ENCODE data around the gene GREM1. TPM values are rescaled to one million over a fixed set of nuclear protein-coding genes. Genes with fewer than 3 reads are reported as not detected.

The GREM1 gene
- total RNA-seq, 1 experiment from 2014 or later, result 0.66 TPM

DNA sequence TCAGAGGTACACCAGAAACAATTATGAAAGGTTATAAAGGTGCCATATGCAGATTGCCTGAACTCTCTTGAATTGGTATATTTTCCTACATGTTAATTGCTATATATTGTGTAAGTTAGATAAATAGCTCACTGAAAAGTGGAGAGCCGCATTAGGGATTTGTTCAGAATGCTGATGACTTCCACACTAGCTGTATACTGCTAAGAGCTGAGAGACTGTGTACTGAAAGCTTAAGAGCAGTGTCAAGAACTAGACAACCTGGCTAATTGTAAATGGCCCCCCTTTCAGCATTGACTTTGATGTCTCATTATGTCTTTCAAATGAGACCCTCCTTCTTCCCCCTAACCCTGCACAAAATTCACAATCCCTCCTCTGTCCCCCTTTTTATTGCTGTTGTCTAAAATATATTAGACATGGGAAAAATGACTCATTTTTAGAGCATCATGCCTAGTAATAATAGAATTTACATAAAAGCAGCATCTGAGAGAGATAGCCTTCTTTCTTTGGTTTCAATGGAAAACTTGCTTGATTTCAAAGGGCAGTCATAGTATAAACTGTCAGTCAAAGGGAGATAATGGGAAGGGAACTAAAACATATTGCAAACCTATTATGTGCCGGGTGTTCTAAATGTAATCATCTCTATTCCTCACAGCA, 34.7 kb upstream of the GREM1 start:
- Histone ChIP-seq H3K9me2 (ENCODE audit: insufficient read depth) (no peaks in the 10 kb centered on the region), H3K4me2 (ENCODE audit: low read length) (no peak overlapping the region), H3K4me1 (ENCODE audit: control insufficient read depth in 1 of 2, insufficient read depth in 2 of 2, low read length in 2 of 2) (no peaks in the 10 kb centered on the region), H3K9me3 (ENCODE audit: control insufficient read depth in 1 of 2, insufficient read depth in 1 of 2, low read depth in 1 of 2, low read length in 2 of 2) (no peaks in the 10 kb centered on the region), H4K20me1 (ENCODE audit: insufficient read depth) (no peaks in the 10 kb centered on the region), H3K27me3 (ENCODE audit: insufficient read depth, low read length) (no peaks in the 10 kb centered on the region), H3K36me3 (ENCODE audit: control insufficient read depth in 1 of 2, insufficient read depth in 2 of 2, low read length in 2 of 2) (no peaks in the 10 kb centered on the region), H2AFZ (ENCODE audit: low read depth, low read length, poor library complexity, severe bottlenecking) (no peak overlapping the region), H3K79me2 (ENCODE audit: insufficient read depth, low read length) (no peaks in the 10 kb centered on the region), H3K4me3 (replicated peaks in 1 of 2; ENCODE audit: low read depth in 1 of 2, low read length in 2 of 2) (no peak overlapping the region), H3K9ac (ENCODE audit: low read length) (no peak overlapping the region), H3K27ac (ENCODE audit: low read depth, low read length) (no peak overlapping the region)
- RAD21 ChIA-PET (ENCODE audit: low non-redundant PET in 1 of 2, low total read pairs in 2 of 2, uncharacterized antibody in 2 of 2, unreplicated experiment in 2 of 2), result no interaction called here
- no peak for ATAC-seq
- intact Hi-C loops (cut with micrococcal nuclease), result no loop called here
- DNase-seq (ENCODE audit: low read depth, low spot score), result no peak
- no peak for TF ChIP-seq FOSL1 (IDR thresholded peaks at IDR 0.05; ENCODE audit: low read depth)
- TF ChIP-seq RAD21 (IDR thresholded peaks at IDR 0.05; ENCODE audit: low read depth), result no peak
- TF ChIP-seq ELF1 (IDR thresholded peaks at IDR 0.05; ENCODE audit: borderline replicate concordance, low read depth), result no peak
- POLR2A ChIA-PET, result no interaction called here
- CTCF ChIA-PET, result no interaction called here
- no TSS peak for BruUV-seq (replicated peaks)

DNA sequence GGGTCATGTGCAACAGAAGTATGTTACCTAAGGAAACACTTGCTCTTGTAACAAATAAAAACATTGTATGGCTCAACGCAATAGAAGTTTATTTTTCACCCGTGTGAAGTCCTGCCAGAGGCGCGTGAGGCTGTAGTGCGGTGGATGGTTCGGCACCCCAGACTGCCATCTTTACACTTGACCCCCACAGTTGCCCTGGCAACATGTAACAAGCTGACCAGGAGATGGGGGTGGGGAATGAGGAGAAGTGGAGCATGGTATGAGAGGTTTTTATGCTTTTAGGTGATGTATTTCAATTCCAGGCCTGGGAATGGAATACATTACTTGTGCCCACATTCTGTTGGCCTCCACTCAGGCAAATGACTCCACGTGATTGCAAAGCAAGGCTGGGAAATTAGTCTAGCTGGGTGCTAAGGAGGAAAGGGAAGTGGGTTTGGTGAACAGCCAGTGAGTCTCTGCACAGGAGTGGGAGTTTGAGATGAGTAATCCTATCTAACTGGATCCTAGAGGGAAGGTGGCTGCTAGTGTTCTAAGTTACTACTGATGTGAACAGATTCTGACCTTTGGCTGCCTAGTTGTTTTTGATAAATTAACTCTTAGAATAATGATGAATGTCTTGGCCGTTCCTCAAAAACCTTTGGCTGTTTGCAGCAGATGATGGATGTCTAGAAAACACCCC, 33.8 kb upstream of the GREM1 start:
- CTCF ChIA-PET, result no interaction called here
- Histone ChIP-seq H3K4me3 (replicated peaks in 1 of 2; ENCODE audit: low read depth in 1 of 2, low read length in 2 of 2) (no peak overlapping the region), H3K36me3 (ENCODE audit: control insufficient read depth in 1 of 2, insufficient read depth in 2 of 2, low read length in 2 of 2) (no peaks in the 10 kb centered on the region), H3K79me2 (ENCODE audit: insufficient read depth, low read length) (no peaks in the 10 kb centered on the region), H3K9ac (ENCODE audit: low read length) (no peak overlapping the region), H3K27me3 (ENCODE audit: insufficient read depth, low read length) (no peaks in the 10 kb centered on the region), H3K4me2 (ENCODE audit: low read length) (no peak overlapping the region), H3K9me2 (ENCODE audit: insufficient read depth) (no peaks in the 10 kb centered on the region), H3K4me1 (ENCODE audit: control insufficient read depth in 1 of 2, insufficient read depth in 2 of 2, low read length in 2 of 2) (no peaks in the 10 kb centered on the region), H3K27ac (ENCODE audit: low read depth, low read length) (no peak overlapping the region), H4K20me1 (ENCODE audit: insufficient read depth) (no peaks in the 10 kb centered on the region), H3K9me3 (ENCODE audit: control insufficient read depth in 1 of 2, insufficient read depth in 1 of 2, low read depth in 1 of 2, low read length in 2 of 2) (no peaks in the 10 kb centered on the region), H2AFZ (ENCODE audit: low read depth, low read length, poor library complexity, severe bottlenecking) (no peak overlapping the region)
- POLR2A ChIA-PET, result no interaction called here
- ATAC-seq (no peak), DNase-seq (ENCODE audit: low read depth, low spot score) (no peak)
- no TSS peak for BruUV-seq (replicated peaks)
- intact Hi-C loops (cut with micrococcal nuclease), result no loop called here
- RAD21 ChIA-PET (ENCODE audit: low non-redundant PET in 1 of 2, low total read pairs in 2 of 2, uncharacterized antibody in 2 of 2, unreplicated experiment in 2 of 2), result no interaction called here
- TF ChIP-seq ZFX (IDR thresholded peaks at IDR 0.05), result no peak
- TF ChIP-seq RAD21 (IDR thresholded peaks at IDR 0.05; ENCODE audit: low read depth), result no peak
- no peak for TF ChIP-seq CEBPB (IDR thresholded peaks at IDR 0.05; ENCODE audit: low read depth)
- TF ChIP-seq EZH2 (IDR thresholded peaks at IDR 0.05), result no peak
- no peak for TF ChIP-seq ZNF274 (IDR thresholded peaks at IDR 0.05; ENCODE audit: low read depth, low read length)
- TF ChIP-seq POLR2A (IDR thresholded peaks at IDR 0.05; ENCODE audit: borderline replicate concordance, extremely low read depth, insufficient read depth, insufficient read length), result no peak
- TF ChIP-seq JUND (IDR thresholded peaks at IDR 0.05), result no peak
- no peak for TF ChIP-seq POLR2AphosphoS5 (IDR thresholded peaks at IDR 0.05; ENCODE audit: low read depth, low read length)
- TF ChIP-seq, protein P1, sequence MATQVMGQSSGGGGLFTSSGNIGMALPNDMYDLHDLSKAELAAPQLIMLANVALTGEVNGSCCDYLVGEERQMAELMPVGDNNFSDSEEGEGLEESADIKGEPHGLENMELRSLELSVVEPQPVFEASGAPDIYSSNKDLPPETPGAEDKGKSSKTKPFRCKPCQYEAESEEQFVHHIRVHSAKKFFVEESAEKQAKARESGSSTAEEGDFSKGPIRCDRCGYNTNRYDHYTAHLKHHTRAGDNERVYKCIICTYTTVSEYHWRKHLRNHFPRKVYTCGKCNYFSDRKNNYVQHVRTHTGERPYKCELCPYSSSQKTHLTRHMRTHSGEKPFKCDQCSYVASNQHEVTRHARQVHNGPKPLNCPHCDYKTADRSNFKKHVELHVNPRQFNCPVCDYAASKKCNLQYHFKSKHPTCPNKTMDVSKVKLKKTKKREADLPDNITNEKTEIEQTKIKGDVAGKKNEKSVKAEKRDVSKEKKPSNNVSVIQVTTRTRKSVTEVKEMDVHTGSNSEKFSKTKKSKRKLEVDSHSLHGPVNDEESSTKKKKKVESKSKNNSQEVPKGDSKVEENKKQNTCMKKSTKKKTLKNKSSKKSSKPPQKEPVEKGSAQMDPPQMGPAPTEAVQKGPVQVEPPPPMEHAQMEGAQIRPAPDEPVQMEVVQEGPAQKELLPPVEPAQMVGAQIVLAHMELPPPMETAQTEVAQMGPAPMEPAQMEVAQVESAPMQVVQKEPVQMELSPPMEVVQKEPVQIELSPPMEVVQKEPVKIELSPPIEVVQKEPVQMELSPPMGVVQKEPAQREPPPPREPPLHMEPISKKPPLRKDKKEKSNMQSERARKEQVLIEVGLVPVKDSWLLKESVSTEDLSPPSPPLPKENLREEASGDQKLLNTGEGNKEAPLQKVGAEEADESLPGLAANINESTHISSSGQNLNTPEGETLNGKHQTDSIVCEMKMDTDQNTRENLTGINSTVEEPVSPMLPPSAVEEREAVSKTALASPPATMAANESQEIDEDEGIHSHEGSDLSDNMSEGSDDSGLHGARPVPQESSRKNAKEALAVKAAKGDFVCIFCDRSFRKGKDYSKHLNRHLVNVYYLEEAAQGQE (IDR thresholded peaks at IDR 0.05; ENCODE audit: low read depth), result no peak
- TF ChIP-seq, protein P2, sequence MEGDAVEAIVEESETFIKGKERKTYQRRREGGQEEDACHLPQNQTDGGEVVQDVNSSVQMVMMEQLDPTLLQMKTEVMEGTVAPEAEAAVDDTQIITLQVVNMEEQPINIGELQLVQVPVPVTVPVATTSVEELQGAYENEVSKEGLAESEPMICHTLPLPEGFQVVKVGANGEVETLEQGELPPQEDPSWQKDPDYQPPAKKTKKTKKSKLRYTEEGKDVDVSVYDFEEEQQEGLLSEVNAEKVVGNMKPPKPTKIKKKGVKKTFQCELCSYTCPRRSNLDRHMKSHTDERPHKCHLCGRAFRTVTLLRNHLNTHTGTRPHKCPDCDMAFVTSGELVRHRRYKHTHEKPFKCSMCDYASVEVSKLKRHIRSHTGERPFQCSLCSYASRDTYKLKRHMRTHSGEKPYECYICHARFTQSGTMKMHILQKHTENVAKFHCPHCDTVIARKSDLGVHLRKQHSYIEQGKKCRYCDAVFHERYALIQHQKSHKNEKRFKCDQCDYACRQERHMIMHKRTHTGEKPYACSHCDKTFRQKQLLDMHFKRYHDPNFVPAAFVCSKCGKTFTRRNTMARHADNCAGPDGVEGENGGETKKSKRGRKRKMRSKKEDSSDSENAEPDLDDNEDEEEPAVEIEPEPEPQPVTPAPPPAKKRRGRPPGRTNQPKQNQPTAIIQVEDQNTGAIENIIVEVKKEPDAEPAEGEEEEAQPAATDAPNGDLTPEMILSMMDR (IDR thresholded peaks at IDR 0.05 in 2 of 3, conservative IDR thresholded peaks at IDR 0.05 in 1 of 3; ENCODE audit: borderline replicate concordance in 1 of 3, insufficient read depth in 1 of 3, low read depth in 2 of 3, low read length in 2 of 3), result no peak
- TF ChIP-seq, protein P3, sequence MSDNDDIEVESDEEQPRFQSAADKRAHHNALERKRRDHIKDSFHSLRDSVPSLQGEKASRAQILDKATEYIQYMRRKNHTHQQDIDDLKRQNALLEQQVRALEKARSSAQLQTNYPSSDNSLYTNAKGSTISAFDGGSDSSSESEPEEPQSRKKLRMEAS (IDR thresholded peaks at IDR 0.05), result no peak
- TF ChIP-seq CBX3 (IDR thresholded peaks at IDR 0.05; ENCODE audit: low read depth), result no peak
- TF ChIP-seq EGR1 (IDR thresholded peaks at IDR 0.05; ENCODE audit: low read depth), result no peak
- TF ChIP-seq EZH2phosphoT487 (IDR thresholded peaks at IDR 0.05; ENCODE audit: borderline replicate concordance), result no peak
- no peak for TF ChIP-seq SIN3A (IDR thresholded peaks at IDR 0.05; ENCODE audit: low read depth)

All from HCT116 (cell line).